H9 (cell line): ENCODE data around the gene PTPRH. TPM values are rescaled to one million over a fixed set of nuclear protein-coding genes. Genes with fewer than 3 reads are reported as not detected.
A peak's percentile ranks its signal among the peaks of the same experiment; 100 is the strongest.

Experiments
- DNase-seq: peaks from one replicate; pipeline ENCODE4 v3.0.0-alpha.2; 2017
- H2AFZ ChIP-seq: one replicate; pipeline ENCODE4 v1.6.1; 2013; ENCODE audit warnings: mild to moderate bottlenecking, low read length, control low read depth, moderate library complexity
- H2AK5ac ChIP-seq: 2 replicates; pipeline ENCODE4 v1.6.1; 2013; ENCODE audit warnings: low read length, control low read depth, mixed read lengths; ENCODE audit not compliant: insufficient read length
- H2BK120ac ChIP-seq: one replicate; pipeline ENCODE4 v1.6.1; 2013; ENCODE audit warnings: low read depth, mild to moderate bottlenecking, low read length, control low read depth, inconsistent platforms; ENCODE audit not compliant: poor library complexity, severe bottlenecking
- H2BK12ac ChIP-seq: 2 replicates; pipeline ENCODE4 v1.6.1; 2013; ENCODE audit warnings: low read length, control low read depth, mixed read lengths, low read depth; ENCODE audit not compliant: insufficient read length
- H2BK15ac ChIP-seq: 2 replicates; pipeline ENCODE4 v1.6.1; 2013; ENCODE audit warnings: low read depth, low read length, control low read depth
- H2BK20ac ChIP-seq: one replicate; pipeline ENCODE4 v1.6.1; 2013; ENCODE audit warnings: low read depth, mild to moderate bottlenecking, low read length, control low read depth, inconsistent platforms; ENCODE audit not compliant: poor library complexity, severe bottlenecking
- H2BK5ac ChIP-seq: 2 replicates; pipeline ENCODE4 v1.6.1; 2013; ENCODE audit warnings: low read length, control low read depth, mixed read lengths; ENCODE audit not compliant: insufficient read length
- H3K14ac ChIP-seq: 2 replicates; pipeline ENCODE4 v1.6.1; 2013; ENCODE audit warnings: low read length, control low read depth; ENCODE audit not compliant: insufficient read depth
- H3K18ac ChIP-seq: 2 replicates; pipeline ENCODE4 v1.6.1; 2013; ENCODE audit warnings: low read depth, mild to moderate bottlenecking, mixed read lengths, low read length, control low read depth; ENCODE audit not compliant: insufficient read length
- H3K23ac ChIP-seq: 2 replicates; pipeline ENCODE4 v1.6.1; 2013; ENCODE audit warnings: low read length, control low read depth, mixed read lengths, low read depth; ENCODE audit not compliant: insufficient read length
- H3K23me2 ChIP-seq: 2 replicates; pipeline ENCODE4 v1.6.1; 2013; ENCODE audit warnings: low read depth, mild to moderate bottlenecking, mixed read lengths, low read length, control low read depth; ENCODE audit not compliant: insufficient read length, poor library complexity, severe bottlenecking
- H3K27ac ChIP-seq: 2 replicates; pipeline ENCODE4 v1.5.1; 2013; ENCODE audit warnings: low read length, control low read depth, mixed read lengths, low read depth; ENCODE audit not compliant: insufficient read length
- H3K27me3 ChIP-seq: 2 replicates; pipeline ENCODE4 v1.6.1; 2013; ENCODE audit warnings: low read length, control low read depth, inconsistent platforms; ENCODE audit not compliant: insufficient read depth
- H3K4ac ChIP-seq: 2 replicates; pipeline ENCODE4 v1.6.1; 2013; ENCODE audit warnings: low read depth, mild to moderate bottlenecking, control low read depth, inconsistent platforms, low read length, moderate library complexity
- H3K4me1 ChIP-seq: 2 replicates; pipeline ENCODE4 v1.6.1; 2013; ENCODE audit warnings: low read length, control low read depth, inconsistent platforms; ENCODE audit not compliant: insufficient read depth
- H3K4me2 ChIP-seq: 2 replicates; pipeline ENCODE4 v1.6.1; 2013; ENCODE audit warnings: low read length, control low read depth, mixed read lengths; ENCODE audit not compliant: insufficient read length, insufficient read depth
- H3K56ac ChIP-seq: 2 replicates; pipeline ENCODE4 v1.6.1; 2013; ENCODE audit warnings: low read depth, mild to moderate bottlenecking, mixed read lengths, low read length, control low read depth; ENCODE audit not compliant: insufficient read length
- H3K79me1 ChIP-seq: 2 replicates; pipeline ENCODE4 v1.6.1; 2013; ENCODE audit warnings: low read depth, mild to moderate bottlenecking, moderate library complexity, low read length, control low read depth, inconsistent platforms; ENCODE audit not compliant: insufficient read depth, poor library complexity, severe bottlenecking
- H3K79me2 ChIP-seq: 2 replicates; pipeline ENCODE4 v1.6.1; 2013; ENCODE audit warnings: low read length, control low read depth, inconsistent platforms; ENCODE audit not compliant: insufficient read depth
- H3K9ac ChIP-seq: 2 replicates; pipeline ENCODE4 v1.6.1; 2013; ENCODE audit warnings: low read length, control low read depth, mixed read lengths; ENCODE audit not compliant: insufficient read length; ENCODE audit errors: extremely low read depth
- H3K9me3 ChIP-seq: one replicate; pipeline ENCODE4 v1.6.1; 2013; ENCODE audit warnings: low read depth, low read length, inconsistent platforms; ENCODE audit not compliant: control insufficient read depth
- H3T11ph ChIP-seq: one replicate; pipeline ENCODE4 v1.6.1; 2013; ENCODE audit warnings: mild to moderate bottlenecking, low read length, control low read depth, inconsistent platforms
- H4K20me1 ChIP-seq: one replicate; pipeline ENCODE4 v1.6.1; 2013; ENCODE audit not compliant: control insufficient read depth, insufficient read length, insufficient read depth
- H4K5ac ChIP-seq: 2 replicates; pipeline ENCODE4 v1.6.1; 2013; ENCODE audit warnings: low read depth, mild to moderate bottlenecking, mixed read lengths, low read length, control low read depth; ENCODE audit not compliant: insufficient read length
- H4K8ac ChIP-seq: replicated peaks from 2 replicates; pipeline ENCODE4 v1.6.1; 2013; ENCODE audit warnings: low read length, control low read depth, mixed read lengths, low read depth; ENCODE audit not compliant: insufficient read length
- H4K91ac ChIP-seq: 2 replicates; pipeline ENCODE4 v1.6.1; 2013; ENCODE audit warnings: low read depth, mild to moderate bottlenecking, moderate library complexity, mixed read lengths, low read length, control low read depth; ENCODE audit not compliant: insufficient read length
- H3K27ac Mint-ChIP-seq, 3 experiments: 2 replicates in 2 of 3; 3 replicates in 1 of 3; pipeline ENCODE4 v1.8.0; 2020 to 2021; ENCODE audit warnings: mixed read lengths in 3 of 3, mild to moderate bottlenecking in 1 of 3, moderate library complexity in 1 of 3
- H3K27me3 Mint-ChIP-seq: 2 replicates; pipeline ENCODE4 v1.8.0; 2021; ENCODE audit warnings: low read depth, mild to moderate bottlenecking, moderate library complexity, mixed read lengths
- H3K36me3 Mint-ChIP-seq, 3 experiments: 2 replicates in 2 of 3; 3 replicates in 1 of 3; pipeline ENCODE4 v1.8.0; 2020 to 2021; ENCODE audit warnings: low read depth in 3 of 3, mixed read lengths in 3 of 3; ENCODE audit not compliant: insufficient read depth in 1 of 3
- H3K4me1 Mint-ChIP-seq, 2 experiments: 2 replicates each; pipeline ENCODE4 v1.8.0; 2020; ENCODE audit warnings: mixed read lengths in 2 of 2
- H3K4me3 Mint-ChIP-seq, 2 experiments: 2 replicates in 1 of 2; 3 replicates in 1 of 2; pipeline ENCODE4 v1.8.0; 2020 to 2021; ENCODE audit warnings: mild to moderate bottlenecking in 2 of 2, mixed read lengths in 2 of 2, moderate library complexity in 1 of 2
- H3K9me3 Mint-ChIP-seq, 2 experiments: 2 replicates in 1 of 2; 3 replicates in 1 of 2; pipeline ENCODE4 v1.8.0; 2020; ENCODE audit warnings: mild to moderate bottlenecking in 2 of 2, mixed read lengths in 2 of 2, moderate library complexity in 1 of 2
- CTCF ChIP-seq: fragments of 200-600 bp; sonication (generic); conservative IDR thresholded peaks from 3 replicates; pipeline ENCODE4 v1.8.0; 2021; ENCODE audit warnings: antibody characterized with exemption, mild to moderate bottlenecking
- WGBS: extraction: QIAGEN DNeasy Blood & Tissue Kit; methylation state at CpG from one replicate; pipeline ENCODE4 v1.1.7; 2013; ENCODE audit warnings: missing lambda C conversion rate, low lambda C conversion rate, mixed read lengths; ENCODE audit not compliant: insufficient read length; ENCODE audit errors: extremely low coverage; 5-methylcytosine and 5-hydroxymethylcytosine counted together
- total RNA-seq: library from RNA; stranded (reverse); gene quantifications from 2 replicates; pipeline ENCODE4 v1.2.1, GENCODE V29; 2021

The PTPRH gene
- total RNA-seq, 1 experiment from 2014 or later: 0.24 TPM

GRCh38 chr19:55160986-55161365, 48.3 kb downstream of the PTPRH start:
- Mint-ChIP-seq H3K27me3 (peaks cover 25% of the 10 kb centered on the region), H3K27ac (no peak overlapping the region), H3K4me3 (peak overlapping the region; percentile 51 to 82), H3K36me3 (no peaks in the 10 kb centered on the region; a peak in 2 of 7 replicates), H3K4me1 (peaks cover 18 to 31% of the 10 kb centered on the region in 2 experiments), H3K9me3 (peaks cover 0 to 2% of the 10 kb centered on the region in 2 experiments; a peak in 1 of 5 replicates)
- Histone ChIP-seq H3T11ph (no peak overlapping the region), H3K9me3 (no peaks in the 10 kb centered on the region), H3K14ac (no peak overlapping the region), H3K4me1 (no peaks in the 10 kb centered on the region; the same call in 1 of the 2 replicates), H2BK120ac (no peak overlapping the region), H3K18ac (no peak overlapping the region), H2AFZ (no peak overlapping the region), H2BK12ac (no peak overlapping the region), H2BK5ac (no peak overlapping the region), H3K9ac (no peak overlapping the region), H3K56ac (no peak overlapping the region), H3K79me1 (no peaks in the 10 kb centered on the region), H3K27ac (no peak overlapping the region), H4K91ac (no peak overlapping the region), H2AK5ac (no peak overlapping the region), H3K4ac (no peak overlapping the region), H2BK15ac (no peak overlapping the region), H3K4me2 (peak overlapping the region; percentile 80), H3K79me2 (no peaks in the 10 kb centered on the region), H3K23ac (no peak overlapping the region), H3K23me2 (peaks cover 11% of the 10 kb centered on the region), H4K20me1 (no peaks in the 10 kb centered on the region), H2BK20ac (no peak overlapping the region), H4K5ac (no peak overlapping the region), H3K27me3 (no peaks in the 10 kb centered on the region; the same call in 1 of the 2 replicates), H4K8ac (no peak overlapping the region)
- no CpG with 5 or more reads among the region's 32 CpGs for WGBS
- no peak for TF ChIP-seq CTCF
- DNase-seq: no peak
